Measurements from ENCODE around the gene PLXNA4.

PLXNA4 gene

DNA sequence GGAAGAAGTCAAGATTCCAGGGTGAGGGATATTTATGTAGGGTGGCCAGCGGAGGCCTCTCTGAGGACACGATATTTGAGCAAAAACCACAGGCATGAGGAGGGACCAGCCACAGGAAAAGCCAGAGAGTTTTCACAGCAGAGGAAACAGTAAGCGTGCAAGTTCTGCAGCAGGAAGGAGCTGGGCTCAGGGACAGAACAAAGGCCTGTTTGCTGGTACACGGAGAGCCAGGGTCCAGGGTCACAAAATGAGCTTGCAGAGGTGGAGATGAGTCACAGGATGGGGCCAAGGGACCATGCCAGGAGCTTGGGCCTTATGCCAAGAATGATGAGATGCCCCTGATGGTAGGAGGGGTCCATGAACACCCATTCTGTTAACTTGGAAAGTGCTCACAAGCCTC is 283.5 kb downstream of the PLXNA4 start:
- no CpG with 5 or more reads among the region's 4 CpGs for WGBS (ENCODE audit: extremely low coverage, insufficient coverage, insufficient read length)
- no peaks in the 10 kb centered on the region for H3K9me3 ChIP-seq (ENCODE audit: insufficient read depth, low read depth, low read length)
- H2BK12ac ChIP-seq (ENCODE audit: low read length): no peak overlapping the region
- H3K79me1 ChIP-seq (ENCODE audit: low read length): no peaks in the 10 kb centered on the region
- no peaks in the 10 kb centered on the region for H3K79me2 ChIP-seq (ENCODE audit: control insufficient read depth, insufficient read depth, low read length, poor library complexity)
- H3K4ac ChIP-seq (ENCODE audit: low read depth, low read length): no peak overlapping the region
- H2AFZ ChIP-seq (ENCODE audit: insufficient read depth, low read length, poor library complexity): no peak overlapping the region
- peaks cover 2% of the 10 kb centered on the region in 2 experiments for H3K4me1 ChIP-seq (ENCODE audit: control insufficient read depth in 1 of 2, insufficient read depth in 2 of 2, low read length in 2 of 2)
- H3K14ac ChIP-seq (ENCODE audit: low read length): no peak overlapping the region
- H4K8ac ChIP-seq (ENCODE audit: low read depth, low read length): no peak overlapping the region
- DNase-seq: no peak
- H3K9ac ChIP-seq (ENCODE audit: low read length): no peak overlapping the region
- H3K4me2 ChIP-seq (ENCODE audit: low read length): no peak overlapping the region
- H3K27ac ChIP-seq (ENCODE audit: low read depth, low read length): no peak overlapping the region
- no peak overlapping the region for H2BK5ac ChIP-seq (ENCODE audit: low read depth, low read length, poor library complexity)
- no peak overlapping the region for H4K91ac ChIP-seq (ENCODE audit: low read depth, low read length)
- H3K4me3 ChIP-seq (ENCODE audit: low read depth, low read length): no peak overlapping the region
- no peak overlapping the region for H4K12ac ChIP-seq (ENCODE audit: low read depth, low read length)
- no peak overlapping the region for H2AK5ac ChIP-seq (ENCODE audit: low read length)
- H3K36me3 ChIP-seq (ENCODE audit: control insufficient read depth in 1 of 2, insufficient read depth in 2 of 2, low read length in 2 of 2): no peaks in the 10 kb centered on the region
- no peak overlapping the region for H3K18ac ChIP-seq (ENCODE audit: low read length)
- H3K23ac ChIP-seq (ENCODE audit: low read length): no peak overlapping the region
- H2BK120ac ChIP-seq (ENCODE audit: insufficient read depth, low read length, poor library complexity): no peak overlapping the region
- H3K27me3 ChIP-seq (ENCODE audit: insufficient read depth, low read length): no peaks in the 10 kb centered on the region

DNA sequence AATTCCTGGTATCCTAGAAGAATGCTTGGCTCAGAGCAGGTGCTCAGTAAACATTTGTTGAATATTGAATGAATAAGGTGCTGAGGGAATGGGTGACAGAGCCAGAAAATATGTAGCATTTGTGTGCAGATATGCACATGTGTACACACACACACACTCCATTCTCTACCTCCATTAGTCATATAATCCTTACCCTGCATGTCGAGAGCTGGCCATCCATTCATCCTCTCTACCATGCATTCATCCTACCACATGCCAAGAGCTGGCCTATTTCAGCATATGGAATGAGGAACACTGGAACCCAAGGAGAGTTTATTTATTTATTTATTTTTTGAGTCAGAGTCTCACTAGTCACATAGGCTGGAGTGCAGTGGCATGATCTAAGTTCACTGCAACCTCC is 284.8 kb downstream of the PLXNA4 start:
- Histone ChIP-seq H3K36me3 (ENCODE audit: control insufficient read depth in 1 of 2, insufficient read depth in 2 of 2, low read length in 2 of 2) (no peaks in the 10 kb centered on the region), H3K4me3 (ENCODE audit: low read depth, low read length) (no peak overlapping the region), H2BK5ac (ENCODE audit: low read depth, low read length, poor library complexity) (no peak overlapping the region), H3K23ac (ENCODE audit: low read length) (no peak overlapping the region), H2BK12ac (ENCODE audit: low read length) (no peak overlapping the region), H4K12ac (ENCODE audit: low read depth, low read length) (no peak overlapping the region), H3K18ac (ENCODE audit: low read length) (no peak overlapping the region), H2AK5ac (ENCODE audit: low read length) (no peak overlapping the region), H2AFZ (ENCODE audit: insufficient read depth, low read length, poor library complexity) (no peak overlapping the region), H3K4me1 (ENCODE audit: control insufficient read depth in 1 of 2, insufficient read depth in 2 of 2, low read length in 2 of 2) (peaks cover 2% of the 10 kb centered on the region in 2 experiments), H3K14ac (ENCODE audit: low read length) (no peak overlapping the region), H3K27ac (ENCODE audit: low read depth, low read length) (no peak overlapping the region), H3K4ac (ENCODE audit: low read depth, low read length) (no peak overlapping the region), H3K79me2 (ENCODE audit: control insufficient read depth, insufficient read depth, low read length, poor library complexity) (no peaks in the 10 kb centered on the region), H3K79me1 (ENCODE audit: low read length) (no peaks in the 10 kb centered on the region), H3K27me3 (ENCODE audit: insufficient read depth, low read length) (no peaks in the 10 kb centered on the region), H4K8ac (ENCODE audit: low read depth, low read length) (no peak overlapping the region), H3K9me3 (ENCODE audit: insufficient read depth, low read depth, low read length) (peaks cover 2% of the 10 kb centered on the region), H4K91ac (ENCODE audit: low read depth, low read length) (no peak overlapping the region), H2BK120ac (ENCODE audit: insufficient read depth, low read length, poor library complexity) (no peak overlapping the region), H3K9ac (ENCODE audit: low read length) (no peak overlapping the region), H3K4me2 (ENCODE audit: low read length) (no peak overlapping the region)
- no CpG with 5 or more reads among the region's 1 CpG for WGBS (ENCODE audit: extremely low coverage, insufficient coverage, insufficient read length)
- DNase-seq: no peak

DNA sequence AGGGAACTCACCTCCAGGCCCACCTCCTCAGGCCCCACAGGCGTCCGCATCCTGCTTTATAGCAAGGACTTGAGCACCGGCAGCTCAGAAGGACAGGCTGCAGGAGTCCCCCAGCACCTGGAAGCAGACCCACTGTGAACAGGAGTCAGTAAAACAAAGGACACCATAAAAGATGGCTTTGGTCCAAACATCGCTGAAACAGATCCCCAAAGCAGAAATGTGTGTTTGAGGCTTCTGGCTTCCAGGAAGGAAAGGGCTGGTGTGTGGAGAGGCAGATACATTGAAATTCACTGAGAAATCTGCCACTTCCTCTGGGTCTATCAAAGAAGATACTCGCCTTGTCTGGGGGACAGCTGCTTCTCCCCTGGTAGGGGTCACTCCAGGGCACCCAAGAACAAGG is 286.2 kb downstream of the PLXNA4 start:
- H3K9me3 ChIP-seq (ENCODE audit: insufficient read depth, low read depth, low read length): peaks cover 2% of the 10 kb centered on the region
- H3K79me1 ChIP-seq (ENCODE audit: low read length): no peaks in the 10 kb centered on the region
- H3K27ac ChIP-seq (ENCODE audit: low read depth, low read length): no peak overlapping the region
- H3K18ac ChIP-seq (ENCODE audit: low read length): no peak overlapping the region
- no peak overlapping the region for H2AFZ ChIP-seq (ENCODE audit: insufficient read depth, low read length, poor library complexity)
- no peaks in the 10 kb centered on the region for H3K36me3 ChIP-seq (ENCODE audit: control insufficient read depth in 1 of 2, insufficient read depth in 2 of 2, low read length in 2 of 2)
- H3K4me1 ChIP-seq (ENCODE audit: control insufficient read depth in 1 of 2, insufficient read depth in 2 of 2, low read length in 2 of 2): no peaks in the 10 kb centered on the region
- H3K27me3 ChIP-seq (ENCODE audit: insufficient read depth, low read length): no peaks in the 10 kb centered on the region
- H4K12ac ChIP-seq (ENCODE audit: low read depth, low read length): no peak overlapping the region
- no peaks in the 10 kb centered on the region for H3K79me2 ChIP-seq (ENCODE audit: control insufficient read depth, insufficient read depth, low read length, poor library complexity)
- H3K14ac ChIP-seq (ENCODE audit: low read length): no peak overlapping the region
- H3K4ac ChIP-seq (ENCODE audit: low read depth, low read length): no peak overlapping the region
- DNase-seq: no peak
- no peak overlapping the region for H2BK12ac ChIP-seq (ENCODE audit: low read length)
- H2BK120ac ChIP-seq (ENCODE audit: insufficient read depth, low read length, poor library complexity): no peak overlapping the region
- H4K91ac ChIP-seq (ENCODE audit: low read depth, low read length): no peak overlapping the region
- no peak overlapping the region for H3K4me2 ChIP-seq (ENCODE audit: low read length)
- H4K8ac ChIP-seq (ENCODE audit: low read depth, low read length): no peak overlapping the region
- H3K9ac ChIP-seq (ENCODE audit: low read length): no peak overlapping the region
- no peak overlapping the region for H2BK5ac ChIP-seq (ENCODE audit: low read depth, low read length, poor library complexity)
- H2AK5ac ChIP-seq (ENCODE audit: low read length): no peak overlapping the region
- no peak overlapping the region for H3K23ac ChIP-seq (ENCODE audit: low read length)
- no peak overlapping the region for H3K4me3 ChIP-seq (ENCODE audit: low read depth, low read length)
- no CpG with 5 or more reads among the region's 5 CpGs for WGBS (ENCODE audit: extremely low coverage, insufficient coverage, insufficient read length)

DNA sequence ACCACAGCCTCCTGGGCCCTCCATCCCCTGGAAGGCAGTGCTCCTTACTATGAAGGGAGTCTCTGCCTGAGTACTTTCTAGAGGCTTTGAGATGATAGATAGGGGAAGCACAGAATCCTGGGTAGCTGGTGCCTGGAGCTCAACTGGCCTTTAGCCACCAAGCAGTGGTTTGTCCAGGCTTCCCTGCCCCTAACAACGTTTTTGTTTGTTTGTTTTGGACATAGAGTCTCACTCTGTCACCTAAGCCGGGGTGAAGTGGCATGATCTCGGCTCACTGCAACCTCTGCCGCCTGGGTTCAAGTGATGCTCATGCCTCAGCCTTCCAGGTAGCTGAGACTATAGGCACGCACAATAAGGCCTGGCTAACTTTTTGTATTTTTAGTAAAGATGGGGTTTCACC is 289.4 kb downstream of the PLXNA4 start:
- H3K4me1 ChIP-seq (ENCODE audit: control insufficient read depth in 1 of 2, insufficient read depth in 2 of 2, low read length in 2 of 2): no peaks in the 10 kb centered on the region
- no peak overlapping the region for H2AFZ ChIP-seq (ENCODE audit: insufficient read depth, low read length, poor library complexity)
- H3K4me2 ChIP-seq (ENCODE audit: low read length): no peak overlapping the region
- no peak overlapping the region for H4K91ac ChIP-seq (ENCODE audit: low read depth, low read length)
- no peaks in the 10 kb centered on the region for H3K27me3 ChIP-seq (ENCODE audit: insufficient read depth, low read length)
- no peak for DNase-seq
- H3K79me2 ChIP-seq (ENCODE audit: control insufficient read depth, insufficient read depth, low read length, poor library complexity): no peaks in the 10 kb centered on the region
- no peak overlapping the region for H2BK12ac ChIP-seq (ENCODE audit: low read length)
- no peak overlapping the region for H4K12ac ChIP-seq (ENCODE audit: low read depth, low read length)
- no CpG with 5 or more reads among the region's 5 CpGs for WGBS (ENCODE audit: extremely low coverage, insufficient coverage, insufficient read length)
- no peak overlapping the region for H3K27ac ChIP-seq (ENCODE audit: low read depth, low read length)
- H3K14ac ChIP-seq (ENCODE audit: low read length): no peak overlapping the region
- peaks cover 2% of the 10 kb centered on the region for H3K9me3 ChIP-seq (ENCODE audit: insufficient read depth, low read depth, low read length)
- no peak overlapping the region for H3K4me3 ChIP-seq (ENCODE audit: low read depth, low read length)
- H2BK120ac ChIP-seq (ENCODE audit: insufficient read depth, low read length, poor library complexity): no peak overlapping the region
- H3K18ac ChIP-seq (ENCODE audit: low read length): no peak overlapping the region
- H2BK5ac ChIP-seq (ENCODE audit: low read depth, low read length, poor library complexity): no peak overlapping the region
- H3K79me1 ChIP-seq (ENCODE audit: low read length): no peaks in the 10 kb centered on the region
- H3K4ac ChIP-seq (ENCODE audit: low read depth, low read length): no peak overlapping the region
- no peak overlapping the region for H3K23ac ChIP-seq (ENCODE audit: low read length)
- no peak overlapping the region for H2AK5ac ChIP-seq (ENCODE audit: low read length)
- H3K9ac ChIP-seq (ENCODE audit: low read length): no peak overlapping the region
- H4K8ac ChIP-seq (ENCODE audit: low read depth, low read length): no peak overlapping the region
- no peaks in the 10 kb centered on the region for H3K36me3 ChIP-seq (ENCODE audit: control insufficient read depth in 1 of 2, insufficient read depth in 2 of 2, low read length in 2 of 2)

All from trophoblast cell (in vitro differentiated cells and primary cell).